Activated CD4-positive, alpha-beta T cell treated with anti-CD3 and anti-CD28 coated beads, Interleukin-2, amount 50 U/mL, for 16 hours (primary cell): Measurements from ENCODE around the gene STRN3.
"Not testable (repeated sequence)": the region's sequence is repeated elsewhere in the genome, so short reads cannot be mapped to it uniquely, and the experiment has no call there.

ENCODE experiments used
- DNase-seq: peaks from one replicate; pipeline ENCODE4 v3.0.0-alpha.2; 2020

The STRN3 gene

GRCh38 chr14:31030469-31030868 lies 4.3 kb upstream of the STRN3 start:
- no peak for DNase-seq

DNA sequence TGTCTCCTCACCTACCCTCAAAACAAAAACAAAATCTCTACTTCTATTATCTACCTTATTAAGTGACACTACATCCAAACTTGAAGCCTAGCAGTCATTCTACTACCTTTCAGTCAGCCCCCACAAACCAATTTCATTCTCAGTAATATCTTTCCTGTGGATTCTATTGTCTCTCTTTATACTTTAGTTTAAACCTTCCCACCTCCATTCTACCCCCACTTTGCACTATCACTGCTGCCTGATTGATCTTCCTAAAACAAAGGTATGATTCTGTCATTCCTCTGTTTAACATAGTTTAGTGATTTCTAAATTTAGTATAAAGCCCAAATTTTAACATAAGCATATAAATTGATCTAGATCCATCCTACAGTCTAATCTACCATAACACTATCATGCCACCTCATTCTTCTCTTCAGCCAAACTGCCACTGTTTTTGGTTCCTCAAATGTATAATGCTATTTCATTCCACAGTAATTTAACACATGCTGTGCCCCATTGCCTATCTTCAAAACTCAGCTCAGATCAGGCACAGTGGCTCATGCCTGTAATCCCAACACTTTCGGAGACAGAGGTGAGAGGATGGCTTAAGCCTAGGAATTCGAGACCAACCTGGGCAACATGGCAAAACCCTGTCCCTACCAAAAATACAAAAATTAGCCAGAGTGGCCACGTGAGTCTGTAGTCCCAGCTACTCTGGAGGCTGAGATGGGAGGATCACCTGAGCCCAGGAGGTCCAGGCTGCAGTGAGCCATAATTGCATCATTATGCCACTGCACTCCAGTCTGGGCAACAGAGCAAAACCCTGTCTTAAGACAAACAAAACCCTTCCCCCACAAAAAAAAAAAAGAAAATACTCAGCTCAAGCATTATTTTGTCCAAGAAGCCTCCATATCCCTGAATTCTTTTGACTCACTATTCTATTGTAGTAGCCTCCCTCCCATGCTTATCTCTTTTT lies 3.1 kb upstream of the STRN3 start:
- peak; percentile 36 for DNase-seq

GRCh38 chr14:31027847-31028246 lies 1.7 kb upstream of the STRN3 start:
- DNase-seq: no peak

DNA sequence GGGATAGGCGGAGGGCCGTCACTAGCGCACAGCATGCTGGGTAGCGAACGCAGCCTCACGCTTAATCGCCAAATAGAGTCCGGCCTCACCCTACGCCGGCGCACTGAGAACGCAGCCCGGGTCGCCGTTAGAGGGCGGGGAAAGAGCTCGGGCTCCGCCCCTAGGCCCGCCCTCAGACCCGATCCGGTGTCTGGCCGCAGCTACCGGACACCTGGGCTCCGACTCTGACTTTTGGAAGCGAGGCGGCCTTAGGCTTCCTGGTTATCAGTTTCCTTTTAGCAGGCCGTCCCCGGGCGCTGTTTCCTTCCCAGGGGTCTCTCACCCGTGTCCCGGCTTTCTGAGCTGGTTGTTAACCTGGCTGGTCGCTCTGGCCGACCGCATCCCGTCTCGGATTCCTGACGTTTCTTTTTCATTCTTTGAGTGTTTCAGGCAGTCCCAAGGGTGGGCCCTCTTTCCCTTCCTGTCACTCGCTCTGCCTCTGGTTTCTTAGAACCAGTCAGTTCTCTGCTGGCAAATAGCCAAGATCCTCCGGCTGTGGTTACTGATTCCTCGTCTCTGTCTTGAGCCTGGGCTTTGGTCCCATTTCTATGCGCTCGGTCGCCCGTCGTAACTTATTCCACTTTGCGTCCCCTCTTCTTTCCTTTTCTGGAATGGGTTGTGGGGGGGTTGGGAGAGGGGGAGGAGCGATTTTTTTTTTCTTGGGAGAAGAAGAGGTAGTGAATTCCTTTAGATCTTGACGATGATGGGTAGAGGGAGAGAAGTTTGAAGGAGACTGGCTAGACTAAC lies 464 bp upstream of the STRN3 start:
- peak; percentile 95 for DNase-seq

- peak; percentile 37 for DNase-seq
Observed at GRCh38 chr14:31025367-31026076, 657 bp downstream of the STRN3 start, which contains the start of gene AP4S1. TSS of gene AP4S1 (plus strand) at chr14:31025649. CDS start at chr14:31066197, 40,548 bp downstream.

GRCh38 chr14:31024577-31025366 lies 1.4 kb downstream of the STRN3 start:
- DNase-seq: no peak

GRCh38 chr14:31024010-31024480 lies 2.1 kb downstream of the STRN3 start:
- DNase-seq: no peak

DNA sequence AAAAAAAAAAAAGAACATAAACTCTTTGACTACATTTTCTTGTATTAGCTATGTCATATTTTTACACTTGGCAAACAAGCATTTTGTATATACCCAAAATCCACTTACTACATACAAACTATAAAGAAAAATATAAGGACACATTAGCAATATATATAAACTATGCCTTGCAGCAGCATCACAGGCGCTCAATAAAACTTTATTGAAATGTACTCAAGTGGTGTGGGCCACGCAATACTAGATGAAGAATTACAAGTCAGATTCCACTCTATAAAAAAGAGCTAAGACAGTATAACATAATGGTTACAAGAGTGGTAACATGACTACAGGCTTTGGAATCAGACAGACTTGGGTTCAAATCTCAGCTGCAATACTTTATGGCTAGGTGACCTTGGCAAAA lies 3.8 kb downstream of the STRN3 start:
- no peak for DNase-seq

- no peak for DNase-seq
Observed at GRCh38 chr14:31021576-31021949, 4.6 kb downstream of the STRN3 start.

GRCh38 chr14:31020834-31021575 lies 5.2 kb downstream of the STRN3 start:
- no peak for DNase-seq

DNA sequence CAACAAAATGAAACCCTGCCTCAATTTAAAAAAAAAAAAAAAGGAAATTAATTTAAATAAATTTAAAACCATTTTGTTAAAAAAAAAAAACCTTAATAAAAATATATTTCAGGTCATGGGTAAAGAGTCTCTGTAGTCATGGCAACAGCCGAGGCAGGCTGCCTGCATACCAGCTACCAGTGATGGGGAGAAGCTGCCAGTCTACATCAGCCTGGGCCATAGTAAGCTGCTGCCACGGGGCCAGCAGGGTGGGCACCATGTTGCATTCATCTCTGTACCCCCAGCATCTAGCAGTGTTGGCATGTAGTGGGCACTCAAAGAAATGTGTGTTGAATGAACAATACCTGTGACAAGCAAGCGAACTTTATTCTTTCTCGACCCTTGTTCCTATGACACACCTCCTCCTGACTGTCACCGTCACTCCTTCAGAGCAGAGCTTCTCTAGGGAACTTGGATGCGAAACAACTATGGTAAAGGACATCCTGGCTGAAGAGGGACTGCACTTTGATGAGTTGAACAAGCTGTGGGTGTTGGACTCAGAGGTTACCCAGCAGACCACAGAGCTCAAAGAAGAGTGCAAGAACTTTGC lies 8.0 kb downstream of the STRN3 start:
- DNase-seq: no peak

DNA sequence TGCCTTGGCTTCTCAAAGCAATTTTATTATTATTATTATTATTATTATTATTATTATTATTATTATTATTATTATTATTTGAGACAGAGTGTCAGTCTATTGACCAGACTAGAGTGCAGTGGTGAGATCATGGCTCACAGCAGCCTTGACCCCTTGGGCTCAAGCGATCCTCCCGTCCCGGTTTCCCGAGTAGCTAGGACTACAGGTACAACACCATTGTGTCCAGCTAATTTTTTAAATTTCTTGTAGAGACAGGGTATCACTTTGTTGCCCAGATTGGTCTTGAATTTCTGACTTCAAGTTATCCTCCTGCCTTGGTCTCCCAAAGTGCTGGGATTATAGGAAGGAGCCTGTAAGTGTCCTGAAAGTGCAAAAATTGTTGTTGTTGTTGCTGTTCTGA lies 12.3 kb downstream of the STRN3 start:
- no peak for DNase-seq

GRCh38 chr14:31010935-31011334 lies 15.2 kb downstream of the STRN3 start:
- DNase-seq: no peak

DNA sequence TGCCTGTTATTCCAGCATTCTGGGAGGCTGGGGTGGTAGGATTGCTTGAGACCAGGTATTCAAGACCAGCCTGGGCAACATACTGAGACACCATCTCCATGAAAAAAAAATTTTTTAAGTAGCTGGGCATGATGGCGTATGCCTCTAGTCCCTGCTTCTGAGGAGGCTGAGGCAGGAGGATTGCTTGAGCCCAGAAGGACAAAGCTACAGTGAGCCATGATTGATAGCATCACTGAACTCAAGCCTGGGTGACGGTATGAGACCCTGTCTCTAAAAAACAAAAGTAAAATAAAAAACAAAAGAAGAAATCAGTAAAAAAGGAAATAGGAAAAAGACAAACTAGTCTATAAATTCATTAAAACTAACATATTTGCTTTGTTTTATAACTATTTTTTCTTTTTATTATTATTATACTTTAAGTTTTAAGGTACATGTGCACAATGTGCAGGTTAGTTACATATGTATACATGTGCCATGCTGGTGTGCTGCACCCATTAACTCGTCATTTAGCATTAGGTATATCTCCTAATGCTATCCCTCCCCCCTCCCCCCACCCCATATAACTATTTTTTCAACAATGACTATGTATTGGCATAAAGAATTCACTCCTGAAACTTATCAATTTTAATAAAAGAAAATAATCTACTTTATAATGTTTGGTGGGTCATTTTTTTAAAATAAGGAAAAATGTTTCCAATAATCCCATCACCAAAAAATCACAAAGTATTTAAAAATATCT lies 16.2 kb downstream of the STRN3 start:
- DNase-seq: no peak

GRCh38 chr14:31006703-31007102 lies 19.5 kb downstream of the STRN3 start:
- no peak for DNase-seq

GRCh38 chr14:31004007-31004406 lies 22.2 kb downstream of the STRN3 start:
- DNase-seq: not testable (repeated sequence)

DNA sequence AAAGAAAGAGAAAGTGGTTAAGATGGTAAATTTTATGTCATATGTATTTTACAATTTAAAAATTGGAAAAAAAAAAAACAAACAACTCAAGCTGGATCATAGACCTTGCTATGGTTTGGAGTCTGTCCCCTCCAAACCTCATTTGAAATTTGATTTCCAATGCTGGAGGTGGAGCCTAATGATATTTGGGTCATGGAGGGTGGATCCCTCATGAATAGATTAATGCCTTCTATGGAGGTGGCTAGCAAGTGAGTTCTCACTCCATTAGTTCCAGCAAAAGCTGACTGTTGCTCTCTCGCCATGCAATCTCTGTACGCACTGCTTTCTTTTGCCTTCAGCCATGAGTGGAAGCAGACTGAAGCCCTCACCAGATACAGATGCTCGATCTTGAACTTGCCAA lies 22.9 kb downstream of the STRN3 start:
- no peak for DNase-seq

DNA sequence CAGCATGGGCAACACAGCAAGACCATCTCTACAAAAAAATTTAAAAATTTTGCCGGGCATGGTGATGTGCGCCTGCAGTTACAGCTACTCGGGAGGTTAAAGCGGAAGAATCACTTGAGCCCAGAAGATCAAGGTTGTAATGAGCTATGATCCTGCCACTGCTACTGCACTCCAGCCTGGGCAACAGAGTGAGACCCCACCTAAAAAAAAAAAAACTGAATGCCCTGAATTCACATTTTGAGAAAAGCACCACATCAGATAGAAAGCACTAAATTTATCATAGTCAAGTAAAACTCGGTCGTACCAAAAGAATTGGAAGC lies 24.9 kb downstream of the STRN3 start:
- no peak for DNase-seq

- DNase-seq: no peak
Observed at GRCh38 chr14:31000629-31001338, 25.4 kb downstream of the STRN3 start.
